Glutamatergic neuron (in vitro differentiated cells): ENCODE measurements around the gene SSBP3. TPM values are rescaled to one million over a fixed set of nuclear protein-coding genes. Genes with fewer than 3 reads are reported as not detected.

ENCODE experiments used
- DNase-seq: peaks from one replicate; pipeline ENCODE4 v3.0.0; 2022
- H3K27ac Mint-ChIP-seq: one replicate; pipeline ENCODE4 v1.8.0; 2020; ENCODE audit warnings: mild to moderate bottlenecking, mixed read lengths, inconsistent platforms; ENCODE audit not compliant: unreplicated experiment
- H3K27me3 Mint-ChIP-seq: one replicate; pipeline ENCODE4 v1.8.0; 2020; ENCODE audit warnings: mild to moderate bottlenecking, moderate library complexity, mixed read lengths, inconsistent platforms; ENCODE audit not compliant: unreplicated experiment
- H3K36me3 Mint-ChIP-seq: one replicate; pipeline ENCODE4 v1.8.0; 2020; ENCODE audit warnings: mild to moderate bottlenecking, mixed read lengths, inconsistent platforms; ENCODE audit not compliant: unreplicated experiment
- H3K4me1 Mint-ChIP-seq: one replicate; pipeline ENCODE4 v1.8.0; 2020; ENCODE audit warnings: mild to moderate bottlenecking, low read depth, mixed read lengths, inconsistent platforms; ENCODE audit not compliant: unreplicated experiment
- H3K4me3 Mint-ChIP-seq: one replicate; pipeline ENCODE4 v1.8.0; 2020; ENCODE audit warnings: mild to moderate bottlenecking, mixed read lengths, inconsistent platforms; ENCODE audit not compliant: unreplicated experiment
- H3K9me3 Mint-ChIP-seq: one replicate; pipeline ENCODE4 v1.8.0; 2020; ENCODE audit warnings: mild to moderate bottlenecking, moderate library complexity, mixed read lengths, inconsistent platforms; ENCODE audit not compliant: unreplicated experiment
- CTCF ChIP-seq: fragments of 200-600 bp; sonication (generic); IDR thresholded peaks from one replicate; pipeline ENCODE4 v1.5.0; 2021; ENCODE audit not compliant: partially characterized antibody, unreplicated experiment
- total RNA-seq: library from RNA; stranded (reverse); fragmentation: NEBNext Ultra II Directional; extraction: Animal tissue kit (Norgen Biotek cat#: 25700); gene quantifications from one replicate; pipeline ENCODE4 v1.2.1, GENCODE V29; 2021; ENCODE audit not compliant: unreplicated experiment

SSBP3 gene
- total RNA-seq, 1 donor from 2014 or later, result 608 TPM

- Mint-ChIP-seq H3K27me3 (peaks cover 30% of the 10 kb centered on the region), H3K4me1 (peaks cover 51% of the 10 kb centered on the region), H3K9me3 (peaks cover 22% of the 10 kb centered on the region), H3K27ac (peak overlapping the region; percentile 98), H3K4me3 (peak overlapping the region; percentile 98), H3K36me3 (peaks cover 18% of the 10 kb centered on the region)
- no peak for TF ChIP-seq CTCF
- DNase-seq, result no peak
These were observed 1.9 kb downstream of the SSBP3 start for GRCh38 chr1:54404263-54404662.

GRCh38 chr1:54403808-54404261, 2.4 kb downstream of the SSBP3 start:
- no peak for DNase-seq

GRCh38 chr1:54403405-54403804, 2.8 kb downstream of the SSBP3 start:
- Mint-ChIP-seq H3K27ac (peak overlapping the region; percentile 98), H3K27me3 (peaks cover 24% of the 10 kb centered on the region), H3K4me1 (peaks cover 51% of the 10 kb centered on the region), H3K36me3 (peaks cover 22% of the 10 kb centered on the region), H3K9me3 (peaks cover 22% of the 10 kb centered on the region), H3K4me3 (peak overlapping the region; percentile 98)
- no peak for TF ChIP-seq CTCF
- no peak for DNase-seq

More at GRCh38 chr1:54403808-54404261, 2.4 kb downstream of the SSBP3 start:
- peaks cover 22% of the 10 kb centered on the region for H3K9me3 Mint-ChIP-seq
- H3K27me3 Mint-ChIP-seq, result peaks cover 27% of the 10 kb centered on the region
- H3K4me3 Mint-ChIP-seq, result peak overlapping the region; percentile 98
- H3K36me3 Mint-ChIP-seq, result peaks cover 18% of the 10 kb centered on the region
- H3K27ac Mint-ChIP-seq, result peak overlapping the region; percentile 98
- H3K4me1 Mint-ChIP-seq, result peaks cover 51% of the 10 kb centered on the region
- no peak for TF ChIP-seq CTCF

GRCh38 chr1:54402896-54403295, 3.3 kb downstream of the SSBP3 start:
- peak overlapping the region; percentile 98 for H3K27ac Mint-ChIP-seq
- peaks cover 21% of the 10 kb centered on the region for H3K27me3 Mint-ChIP-seq
- peaks cover 22% of the 10 kb centered on the region for H3K9me3 Mint-ChIP-seq
- peaks cover 51% of the 10 kb centered on the region for H3K4me1 Mint-ChIP-seq
- peaks cover 22% of the 10 kb centered on the region for H3K36me3 Mint-ChIP-seq
- H3K4me3 Mint-ChIP-seq, result peak overlapping the region; percentile 98
- no peak for TF ChIP-seq CTCF
- DNase-seq, result no peak

GRCh38 chr1:54401799-54402198, 4.4 kb downstream of the SSBP3 start:
- H3K4me1 Mint-ChIP-seq, result peaks cover 59% of the 10 kb centered on the region
- TF ChIP-seq CTCF, result no peak
- peaks cover 21% of the 10 kb centered on the region for H3K27me3 Mint-ChIP-seq
- H3K4me3 Mint-ChIP-seq, result peak overlapping the region; percentile 98
- peaks cover 22% of the 10 kb centered on the region for H3K36me3 Mint-ChIP-seq
- H3K9me3 Mint-ChIP-seq, result peaks cover 18% of the 10 kb centered on the region
- no peak overlapping the region for H3K27ac Mint-ChIP-seq
- no peak for DNase-seq
